Ishikawa (cell line): ENCODE results near the gene KMT2E.

ENCODE experiments used
- CEBPB ChIP-seq: IDR thresholded peaks from 2 replicates; pipeline ENCODE4 v1.6.1; 2012
- CREB1 ChIP-seq: IDR thresholded peaks from 2 replicates; pipeline ENCODE4 v1.6.1; 2012; ENCODE audit warnings: low read depth
- EGR1 ChIP-seq: IDR thresholded peaks from 2 replicates; pipeline ENCODE4 v1.6.1; 2012
- EP300 ChIP-seq: IDR thresholded peaks from 2 replicates; pipeline ENCODE4 v1.6.1; 2012; ENCODE audit warnings: borderline replicate concordance
- FOXM1 ChIP-seq: IDR thresholded peaks from 2 replicates; pipeline ENCODE4 v1.6.1; 2012; ENCODE audit warnings: low read depth, borderline replicate concordance
- NFIC ChIP-seq: IDR thresholded peaks from 2 replicates; pipeline ENCODE4 v1.6.1; 2012
- RAD21 ChIP-seq: IDR thresholded peaks from 2 replicates; pipeline ENCODE4 v1.6.1; 2012; ENCODE audit warnings: low read depth
- TAF1 ChIP-seq: IDR thresholded peaks from 2 replicates; pipeline ENCODE4 v1.6.1; 2012; ENCODE audit warnings: low read depth, mild to moderate bottlenecking
- TCF12 ChIP-seq: IDR thresholded peaks from 2 replicates; pipeline ENCODE4 v1.6.1; 2012; ENCODE audit warnings: low read depth
- TEAD4 ChIP-seq: IDR thresholded peaks from 2 replicates; pipeline ENCODE4 v1.6.1; 2012
- YY1 ChIP-seq: IDR thresholded peaks from 2 replicates; pipeline ENCODE4 v1.6.1; 2012; ENCODE audit warnings: low read depth
- ZBTB7A ChIP-seq: IDR thresholded peaks from 2 replicates; pipeline ENCODE4 v1.6.1; 2012; ENCODE audit warnings: low read depth
- TF ChIP-seq, protein P1 (sequence below): IDR thresholded peaks from 2 replicates; pipeline ENCODE4 v1.6.1; 2012
- TF ChIP-seq, protein P2 (sequence below): IDR thresholded peaks from 2 replicates; pipeline ENCODE4 v1.6.1; 2012; ENCODE audit warnings: low read depth, mild to moderate bottlenecking
- TF ChIP-seq, protein P3 (sequence below): IDR thresholded peaks from 2 replicates; pipeline ENCODE4 v1.6.1; 2012

KMT2E gene

GRCh38 chr7:104983076-104983577, 30.9 kb upstream of the KMT2E start:
- TF ChIP-seq TAF1 = no peak
- TF ChIP-seq NFIC = no peak
- no peak for TF ChIP-seq FOXM1
- TF ChIP-seq RAD21 = no peak
- TF ChIP-seq, protein P1, sequence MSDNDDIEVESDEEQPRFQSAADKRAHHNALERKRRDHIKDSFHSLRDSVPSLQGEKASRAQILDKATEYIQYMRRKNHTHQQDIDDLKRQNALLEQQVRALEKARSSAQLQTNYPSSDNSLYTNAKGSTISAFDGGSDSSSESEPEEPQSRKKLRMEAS = no peak
- TF ChIP-seq YY1 = no peak
- TF ChIP-seq TCF12 = no peak
- no peak for TF ChIP-seq CEBPB
- TF ChIP-seq ZBTB7A = no peak
- no peak for TF ChIP-seq EP300
- TF ChIP-seq, protein P2, sequence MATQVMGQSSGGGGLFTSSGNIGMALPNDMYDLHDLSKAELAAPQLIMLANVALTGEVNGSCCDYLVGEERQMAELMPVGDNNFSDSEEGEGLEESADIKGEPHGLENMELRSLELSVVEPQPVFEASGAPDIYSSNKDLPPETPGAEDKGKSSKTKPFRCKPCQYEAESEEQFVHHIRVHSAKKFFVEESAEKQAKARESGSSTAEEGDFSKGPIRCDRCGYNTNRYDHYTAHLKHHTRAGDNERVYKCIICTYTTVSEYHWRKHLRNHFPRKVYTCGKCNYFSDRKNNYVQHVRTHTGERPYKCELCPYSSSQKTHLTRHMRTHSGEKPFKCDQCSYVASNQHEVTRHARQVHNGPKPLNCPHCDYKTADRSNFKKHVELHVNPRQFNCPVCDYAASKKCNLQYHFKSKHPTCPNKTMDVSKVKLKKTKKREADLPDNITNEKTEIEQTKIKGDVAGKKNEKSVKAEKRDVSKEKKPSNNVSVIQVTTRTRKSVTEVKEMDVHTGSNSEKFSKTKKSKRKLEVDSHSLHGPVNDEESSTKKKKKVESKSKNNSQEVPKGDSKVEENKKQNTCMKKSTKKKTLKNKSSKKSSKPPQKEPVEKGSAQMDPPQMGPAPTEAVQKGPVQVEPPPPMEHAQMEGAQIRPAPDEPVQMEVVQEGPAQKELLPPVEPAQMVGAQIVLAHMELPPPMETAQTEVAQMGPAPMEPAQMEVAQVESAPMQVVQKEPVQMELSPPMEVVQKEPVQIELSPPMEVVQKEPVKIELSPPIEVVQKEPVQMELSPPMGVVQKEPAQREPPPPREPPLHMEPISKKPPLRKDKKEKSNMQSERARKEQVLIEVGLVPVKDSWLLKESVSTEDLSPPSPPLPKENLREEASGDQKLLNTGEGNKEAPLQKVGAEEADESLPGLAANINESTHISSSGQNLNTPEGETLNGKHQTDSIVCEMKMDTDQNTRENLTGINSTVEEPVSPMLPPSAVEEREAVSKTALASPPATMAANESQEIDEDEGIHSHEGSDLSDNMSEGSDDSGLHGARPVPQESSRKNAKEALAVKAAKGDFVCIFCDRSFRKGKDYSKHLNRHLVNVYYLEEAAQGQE = no peak
- TF ChIP-seq, protein P3, sequence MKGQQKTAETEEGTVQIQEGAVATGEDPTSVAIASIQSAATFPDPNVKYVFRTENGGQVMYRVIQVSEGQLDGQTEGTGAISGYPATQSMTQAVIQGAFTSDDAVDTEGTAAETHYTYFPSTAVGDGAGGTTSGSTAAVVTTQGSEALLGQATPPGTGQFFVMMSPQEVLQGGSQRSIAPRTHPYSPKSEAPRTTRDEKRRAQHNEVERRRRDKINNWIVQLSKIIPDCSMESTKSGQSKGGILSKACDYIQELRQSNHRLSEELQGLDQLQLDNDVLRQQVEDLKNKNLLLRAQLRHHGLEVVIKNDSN = no peak
- TF ChIP-seq CREB1 = no peak
- no peak for TF ChIP-seq TEAD4
- no peak for TF ChIP-seq EGR1

GRCh38 chr7:104983578-104984539, 30.1 kb upstream of the KMT2E start:
- TF ChIP-seq CEBPB (no peak), NFIC (peak; percentile 22; the same call in 1 of the 2 replicates), EP300 (no peak; the same call in 1 of the 2 replicates), FOXM1 (no peak), TAF1 (peak; percentile 73), TCF12 (no peak), TEAD4 (peak; percentile 57; the same call in 1 of the 2 replicates), EGR1 (peak; percentile 62), YY1 (peak; percentile 87), CREB1 (peak; percentile 64), RAD21 (no peak), ZBTB7A (no peak; the same call in 1 of the 2 replicates)
- TF ChIP-seq, protein P2 = no peak
- TF ChIP-seq, protein P1 = peak; percentile 60
- TF ChIP-seq, protein P3 = peak; percentile 2; the same call in 1 of the 2 replicates

- no peak for TF ChIP-seq CREB1
- TF ChIP-seq FOXM1 = no peak
- no peak for TF ChIP-seq NFIC
- TF ChIP-seq TAF1 = no peak
- TF ChIP-seq CEBPB = no peak
- no peak for TF ChIP-seq ZBTB7A
- TF ChIP-seq EP300 = no peak
- no peak for TF ChIP-seq YY1
- no peak for TF ChIP-seq EGR1
- TF ChIP-seq, protein P3 = no peak
- TF ChIP-seq RAD21 = no peak
- no peak for TF ChIP-seq TEAD4
- TF ChIP-seq, protein P2 = no peak
- TF ChIP-seq TCF12 = no peak
- TF ChIP-seq, protein P1 = no peak
These were observed 29.3 kb upstream of the KMT2E start for GRCh38 chr7:104984585-104985258.
